Glomerular endothelial cell (primary cell): ENCODE data around the gene CHKB. TPM values are rescaled to one million over a fixed set of nuclear protein-coding genes. Genes with fewer than 3 reads are reported as not detected.

Experiments used
- DNase-seq: peaks from one replicate; pipeline ENCODE4 v3.0.0-alpha.2; 2011; ENCODE audit warnings: low read depth, low spot score; ENCODE audit errors: extremely low read depth
- total RNA-seq: library from RNA; depleted of rRNA; stranded (reverse); fragments of >200 nt; gene quantifications from 2 replicates; pipeline ENCODE4 v1.2.3, GENCODE V29; 2015

Gene CHKB
- total RNA-seq, 1 donor from 2014 or later, result 60.4 TPM

DNA sequence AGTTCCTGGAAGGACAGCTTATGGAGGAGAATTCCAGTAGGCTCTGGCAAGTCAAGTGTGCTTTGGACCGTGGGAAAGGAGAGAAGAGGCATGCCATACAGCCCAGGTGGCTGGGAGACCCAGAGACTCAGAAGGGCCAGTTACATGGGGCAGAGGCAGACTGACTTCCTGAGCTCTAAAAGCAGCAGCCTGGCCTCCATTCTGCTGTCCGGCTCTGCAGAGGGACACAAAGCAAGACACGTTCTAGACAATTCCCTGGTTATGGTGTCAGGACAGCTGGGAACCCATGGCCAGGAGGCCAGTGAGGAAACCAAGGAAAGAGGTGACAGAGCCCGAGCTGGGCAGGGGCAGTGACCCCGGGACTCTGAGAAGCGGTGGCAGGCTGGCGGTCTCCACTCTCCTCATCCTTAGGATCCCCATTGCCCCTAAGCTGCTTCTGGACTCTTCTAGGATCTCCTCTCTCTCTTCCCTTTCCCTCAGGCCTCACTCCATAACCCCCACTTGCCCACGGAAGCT lies 7.2 kb downstream of the CHKB start:
- no peak for DNase-seq

DNA sequence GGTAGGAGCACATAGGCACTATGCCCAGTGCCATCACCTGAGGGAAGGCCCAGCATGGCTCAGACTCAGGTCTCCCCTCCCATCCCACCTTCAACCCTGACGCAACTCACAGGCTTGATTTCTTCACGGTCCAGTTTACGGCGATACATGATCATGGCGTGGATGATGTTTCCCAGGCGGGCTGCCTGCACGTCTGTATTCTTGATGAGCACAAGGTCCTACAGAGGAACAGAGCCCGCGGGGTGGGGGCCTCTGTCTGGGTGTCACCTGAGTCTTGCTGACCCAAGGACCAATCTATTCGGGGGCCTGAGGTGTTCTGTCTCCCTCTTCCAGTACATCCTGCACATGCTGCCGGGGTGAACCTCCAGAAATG lies 8.3 kb downstream of the CHKB start:
- no peak for DNase-seq

DNA sequence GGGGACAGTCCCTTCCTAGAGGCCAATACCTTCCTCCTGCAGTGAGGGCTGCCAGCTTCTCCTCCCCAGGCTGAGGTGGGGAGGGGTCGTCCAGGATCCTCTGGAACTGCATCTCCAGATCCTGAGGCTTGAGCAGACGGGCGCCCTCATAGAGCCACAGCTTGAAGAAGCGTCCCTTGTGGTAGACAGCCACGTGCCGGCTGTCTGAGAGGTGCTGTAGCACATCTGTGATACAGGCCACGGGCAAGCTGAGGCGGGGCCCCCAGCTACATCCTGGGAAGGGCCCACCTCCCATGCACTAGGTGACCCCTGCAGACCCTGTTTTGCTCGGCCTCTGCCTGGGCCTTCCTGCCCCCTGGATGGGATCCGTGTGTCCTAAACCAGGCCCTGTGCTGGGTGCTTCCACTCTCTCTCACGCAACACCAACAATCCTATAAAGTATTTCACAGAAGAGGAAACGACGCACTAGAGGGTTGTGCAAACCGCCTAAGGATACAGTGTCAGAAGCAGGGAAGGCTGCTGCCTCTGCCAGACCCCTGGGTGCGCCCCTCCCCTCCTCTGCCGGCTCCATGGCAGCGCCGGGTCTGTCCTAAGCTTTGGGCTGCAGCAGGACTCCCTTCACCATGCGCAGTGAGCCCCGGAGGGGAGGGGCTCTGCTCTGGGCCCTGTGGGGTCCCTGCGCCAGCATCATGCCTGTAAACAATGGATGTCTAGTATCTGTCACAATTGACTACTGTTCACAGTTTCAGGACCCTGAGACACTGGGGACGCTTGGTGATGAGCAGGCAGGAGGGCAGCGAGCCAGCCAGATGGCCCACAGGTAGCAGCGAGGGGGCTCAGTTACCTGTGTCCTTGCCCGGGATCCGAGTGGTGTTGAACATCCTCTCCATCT lies 8.9 kb downstream of the CHKB start:
- no peak for DNase-seq

DNA sequence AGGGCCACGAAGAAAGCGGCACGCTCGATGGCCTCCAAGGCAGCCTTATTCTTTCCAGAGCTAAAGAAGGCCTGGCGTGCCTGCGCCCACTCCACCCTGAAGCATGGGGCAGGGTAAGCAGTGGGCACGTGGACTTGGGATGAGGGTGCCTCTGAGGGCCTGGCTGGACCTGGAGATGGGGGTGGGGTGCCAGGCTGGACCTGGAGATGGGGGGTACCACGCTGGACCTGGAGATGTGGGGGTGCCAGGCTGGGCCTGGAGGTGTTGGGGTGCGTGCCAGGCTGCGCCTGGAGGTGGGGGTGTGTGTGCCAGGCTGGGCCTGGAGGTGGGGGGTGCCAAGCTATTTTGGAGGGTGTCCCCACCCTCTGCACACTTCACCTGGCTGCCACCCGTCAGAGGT lies 9.7 kb downstream of the CHKB start:
- no peak for DNase-seq

DNA sequence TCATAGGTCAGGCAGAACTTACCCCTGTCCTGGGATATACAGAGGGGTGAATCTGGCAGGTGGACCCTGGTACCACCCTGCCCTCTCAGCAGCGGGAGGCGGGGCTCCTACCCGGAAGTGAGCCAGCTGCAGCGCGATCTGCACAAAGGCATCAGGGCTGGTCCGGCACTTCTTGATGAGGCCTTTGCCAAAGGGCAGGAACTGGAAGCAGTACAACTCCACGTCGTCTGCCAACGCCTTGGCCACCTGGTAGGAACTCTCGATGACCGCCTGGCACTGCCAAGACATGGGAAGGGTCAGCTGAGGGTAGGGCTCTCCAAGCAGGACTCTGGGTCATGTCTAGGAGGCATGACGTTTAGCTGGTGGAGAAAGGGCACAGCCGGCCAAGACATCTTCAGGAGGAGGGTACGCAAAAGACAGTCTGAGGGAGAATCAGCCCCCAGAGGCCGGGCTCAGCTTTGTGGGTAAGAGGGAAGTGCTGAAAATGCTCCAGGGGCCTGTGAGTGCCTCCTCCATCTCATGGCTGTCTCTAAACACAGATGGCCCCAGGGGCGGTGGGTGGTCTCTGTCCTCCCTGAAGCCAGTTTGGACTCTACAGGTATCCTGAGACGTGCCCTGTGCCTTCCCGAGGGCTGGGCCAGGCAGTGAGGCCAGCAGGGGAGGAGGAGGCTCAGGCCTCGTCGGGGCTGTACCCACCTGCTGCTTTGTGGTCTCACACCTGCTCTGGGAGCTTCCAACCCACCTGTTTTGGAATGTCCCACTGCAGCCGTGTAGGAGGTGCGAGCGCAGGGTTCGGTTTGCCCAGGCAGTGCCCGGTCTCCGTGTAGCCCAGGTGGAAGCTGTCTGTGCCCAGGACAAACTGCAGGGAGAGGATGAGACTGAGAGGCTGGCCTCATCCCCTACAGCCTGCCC lies 11.1 kb downstream of the CHKB start:
- no peak for DNase-seq

DNA sequence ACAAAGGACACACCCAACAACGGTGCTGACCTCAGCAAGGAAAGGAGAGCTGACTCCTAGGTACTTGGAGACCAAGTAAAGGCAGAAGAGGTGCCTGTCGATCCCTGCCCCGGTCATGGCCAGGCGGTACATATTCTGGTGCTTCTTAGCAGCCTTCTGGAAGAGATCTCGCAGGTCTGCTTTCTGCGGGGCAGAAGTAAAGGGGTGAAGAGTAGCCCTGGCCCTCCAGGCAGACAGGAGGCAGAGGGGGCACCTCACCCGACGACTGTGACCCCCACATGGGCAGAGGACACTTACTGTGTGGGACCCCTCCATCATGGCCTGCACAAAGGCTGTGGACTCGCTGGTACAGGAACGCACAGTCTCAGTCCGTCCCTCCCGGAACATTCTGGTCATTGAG lies 11.8 kb downstream of the CHKB start:
- DNase-seq, result no peak

DNA sequence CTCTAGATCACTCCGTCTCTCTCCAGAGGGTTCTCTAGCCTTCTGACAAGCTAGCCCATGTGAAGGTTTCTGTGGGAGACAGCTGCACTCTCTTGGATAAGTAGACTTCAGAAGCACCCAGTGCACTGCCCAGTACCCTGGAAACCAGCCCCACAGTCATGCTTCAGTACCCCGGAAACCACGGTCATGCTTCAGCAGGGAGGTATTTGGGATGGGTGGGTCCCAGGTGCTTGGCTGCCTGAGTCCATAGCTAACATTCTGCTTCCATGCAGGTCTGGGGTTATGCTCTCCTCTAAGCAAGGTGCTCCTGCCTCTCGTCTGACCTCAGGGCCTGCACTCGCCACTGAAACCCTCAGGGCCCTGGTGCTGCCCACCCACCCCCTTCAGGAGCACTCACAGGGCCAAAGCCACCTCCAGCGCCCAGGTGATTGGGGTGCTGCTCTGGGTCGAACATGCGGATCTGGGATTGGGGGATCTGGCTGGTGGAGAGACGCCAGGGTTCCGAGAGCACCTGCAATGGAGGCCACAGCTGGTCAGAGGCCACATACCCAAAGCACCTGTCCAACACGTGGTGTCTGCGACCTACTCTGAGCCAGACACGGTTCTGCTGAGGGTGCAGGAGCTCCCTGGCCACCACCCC lies 12.6 kb downstream of the CHKB start:
- DNase-seq, result no peak

DNA sequence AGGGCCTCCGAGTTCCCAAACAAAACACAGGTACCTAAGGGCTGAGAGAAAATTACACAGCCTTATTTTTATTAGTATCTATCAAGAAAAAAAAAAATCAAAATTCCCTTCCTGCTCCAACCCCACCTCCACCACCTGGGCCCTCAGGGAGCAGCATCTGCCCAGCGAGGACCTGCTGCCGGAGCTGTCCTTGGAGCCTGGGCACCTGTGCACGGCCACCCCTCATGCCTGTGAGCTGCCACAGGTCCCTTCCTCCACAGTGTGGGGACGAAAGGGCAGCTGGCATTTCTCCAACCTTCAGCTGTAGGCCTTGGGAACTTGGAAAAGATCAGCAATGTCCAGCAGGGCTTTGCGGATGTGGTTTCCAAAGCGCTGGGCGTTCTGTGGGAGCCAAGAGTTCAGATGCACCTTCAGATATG lies 13.6 kb downstream of the CHKB start:
- DNase-seq, result no peak

DNA sequence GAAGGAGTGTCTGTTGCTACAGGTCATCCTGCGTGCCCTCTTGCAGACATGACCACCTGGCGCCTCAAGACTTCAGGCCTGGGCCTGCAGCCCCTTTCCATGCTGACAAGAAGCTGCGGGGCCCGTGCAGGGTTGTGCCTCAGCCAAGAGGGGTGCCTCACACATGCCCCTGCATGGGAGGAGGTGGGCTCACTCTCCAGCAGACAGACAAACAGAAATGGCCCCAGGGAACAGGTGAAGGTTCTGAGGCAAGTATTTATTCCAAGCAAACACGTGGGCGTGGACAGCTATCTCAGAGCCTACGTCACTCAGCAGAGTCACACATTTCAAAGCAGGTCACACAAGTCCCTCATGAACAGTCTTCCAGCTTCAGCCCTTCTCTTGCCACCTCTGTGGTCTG lies 14.0 kb downstream of the CHKB start:
- DNase-seq, result no peak

DNA sequence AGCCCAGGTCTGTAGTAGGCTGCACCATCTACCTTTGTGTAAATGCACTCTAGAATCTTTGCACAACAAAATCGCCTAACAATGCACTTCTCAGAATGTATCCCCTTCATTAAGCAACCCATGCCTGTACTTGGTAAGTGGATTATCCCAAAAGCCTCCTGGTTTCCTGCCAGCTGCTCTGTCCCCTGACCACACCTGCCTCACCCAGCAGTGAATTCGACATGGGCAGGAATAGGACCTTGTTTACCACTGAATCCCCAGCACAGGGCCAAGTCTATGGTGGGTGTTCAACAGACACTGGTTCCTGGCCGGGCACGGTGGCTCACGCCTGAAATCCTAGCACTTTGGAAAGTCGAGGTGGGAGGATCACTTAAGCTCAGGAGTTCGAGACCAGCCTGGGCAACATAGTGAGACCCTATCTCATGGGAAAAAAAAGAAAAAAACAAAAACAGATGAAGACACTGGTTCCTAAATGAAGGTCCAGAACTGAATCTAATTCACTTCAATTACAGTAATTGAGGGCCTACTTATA lies 14.9 kb downstream of the CHKB start:
- no peak for DNase-seq

DNA sequence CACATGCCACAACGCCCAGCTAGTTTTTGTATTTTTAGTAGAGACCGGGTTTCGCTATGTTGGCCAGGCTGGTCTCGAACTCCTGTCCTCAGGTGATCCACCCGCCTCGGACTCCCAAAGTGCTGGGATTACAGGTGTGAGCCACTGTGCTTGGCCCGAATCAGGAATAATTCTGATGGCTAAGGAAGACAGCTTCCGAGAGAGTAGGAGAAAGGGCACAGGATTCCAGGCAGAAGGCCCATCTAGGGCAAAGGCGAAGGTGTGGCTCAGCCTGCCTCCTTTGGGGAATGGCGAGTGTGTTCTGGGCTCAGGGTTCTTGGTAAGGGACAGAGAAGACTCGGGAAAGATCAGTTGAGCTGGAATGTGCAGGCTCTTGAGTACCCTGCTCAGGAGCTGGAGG lies 18.4 kb downstream of the CHKB start:
- no peak for DNase-seq

DNA sequence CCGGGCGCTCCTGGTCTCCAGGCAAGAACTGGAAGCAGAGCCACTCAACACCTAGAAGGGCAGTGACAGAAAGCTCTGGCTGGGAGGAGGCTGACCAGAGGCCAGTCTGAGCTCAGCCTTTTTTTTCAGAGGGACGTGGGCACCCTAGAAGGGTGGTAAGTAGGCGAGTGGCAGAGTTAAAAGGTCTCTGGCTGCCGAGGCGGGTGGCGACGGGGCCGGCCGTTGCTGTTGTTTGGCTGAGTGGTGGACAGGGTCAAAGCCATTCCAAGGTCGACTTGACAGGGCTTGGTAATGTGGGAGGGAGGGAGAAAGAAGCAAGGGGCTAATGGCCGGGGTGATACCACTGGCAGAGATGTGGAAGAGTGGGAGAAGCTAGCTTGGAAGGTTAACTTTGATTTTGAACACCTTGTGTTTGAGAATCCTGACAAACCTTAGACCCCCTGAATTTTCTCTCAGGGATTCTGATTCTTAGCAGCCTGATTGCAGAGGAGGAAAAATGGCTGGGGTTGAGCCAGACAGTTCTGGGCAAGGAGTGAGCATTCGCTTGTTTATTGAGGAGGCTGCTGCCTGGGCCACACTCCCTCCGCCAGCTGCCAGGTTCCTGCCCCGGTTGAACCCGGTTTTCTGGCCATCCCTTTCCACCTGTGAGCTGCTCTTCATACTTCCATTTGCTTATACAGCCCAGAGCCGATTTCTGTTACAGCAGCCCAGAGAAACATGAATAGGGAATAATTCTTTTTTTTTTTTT lies 19.1 kb downstream of the CHKB start:
- no peak for DNase-seq

DNA sequence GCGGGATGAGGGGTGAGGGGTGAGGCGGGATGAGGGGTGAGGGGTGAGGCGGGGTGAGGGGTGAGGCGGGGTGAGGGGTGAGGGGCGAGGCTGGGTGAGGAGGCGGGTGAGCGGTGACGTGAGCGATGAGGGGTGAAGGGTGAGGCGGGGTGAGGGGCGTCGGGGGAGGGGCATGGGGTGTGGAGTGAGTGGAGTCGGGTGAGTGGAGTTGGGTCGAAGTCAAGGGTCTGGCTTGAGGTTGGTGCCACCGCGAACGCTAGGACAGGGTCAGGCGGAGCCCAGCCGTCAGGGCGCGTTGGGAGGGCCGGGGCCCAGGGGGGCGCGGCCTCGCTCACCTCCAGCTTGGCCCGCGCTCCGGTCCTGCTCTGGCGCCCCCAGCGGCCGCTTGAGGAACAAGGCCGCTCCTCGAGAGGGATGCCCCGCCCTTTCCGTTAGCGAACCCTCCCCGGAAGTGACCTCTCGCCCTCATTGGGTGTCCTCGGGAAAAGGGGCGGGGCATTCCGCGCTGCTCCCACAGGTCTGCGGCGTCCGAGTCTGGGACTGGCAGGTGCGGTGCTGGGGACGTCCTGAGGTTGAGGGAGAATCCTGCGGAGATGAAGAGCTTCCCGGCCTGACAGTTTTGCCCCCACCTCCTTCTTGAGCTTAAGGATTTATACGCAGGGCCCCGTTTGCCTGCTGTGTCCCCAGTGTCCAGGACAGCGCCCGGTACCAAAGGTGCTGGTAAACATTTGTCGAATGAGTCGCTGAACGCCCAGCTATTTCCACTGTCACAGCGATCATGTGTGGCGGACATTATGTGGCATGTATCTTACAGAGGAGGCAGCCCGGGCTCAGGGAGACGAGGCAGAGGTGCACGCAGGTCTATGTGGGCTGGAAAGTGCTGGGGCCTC lies 19.9 kb downstream of the CHKB start, which contains the start of gene SYCE3:
SYCE3 (minus strand) TSS at position 397 of the 890 bp plus-strand sequence. CDS start 6,514 bp downstream, outside the sequence.
- no peak for DNase-seq

DNA sequence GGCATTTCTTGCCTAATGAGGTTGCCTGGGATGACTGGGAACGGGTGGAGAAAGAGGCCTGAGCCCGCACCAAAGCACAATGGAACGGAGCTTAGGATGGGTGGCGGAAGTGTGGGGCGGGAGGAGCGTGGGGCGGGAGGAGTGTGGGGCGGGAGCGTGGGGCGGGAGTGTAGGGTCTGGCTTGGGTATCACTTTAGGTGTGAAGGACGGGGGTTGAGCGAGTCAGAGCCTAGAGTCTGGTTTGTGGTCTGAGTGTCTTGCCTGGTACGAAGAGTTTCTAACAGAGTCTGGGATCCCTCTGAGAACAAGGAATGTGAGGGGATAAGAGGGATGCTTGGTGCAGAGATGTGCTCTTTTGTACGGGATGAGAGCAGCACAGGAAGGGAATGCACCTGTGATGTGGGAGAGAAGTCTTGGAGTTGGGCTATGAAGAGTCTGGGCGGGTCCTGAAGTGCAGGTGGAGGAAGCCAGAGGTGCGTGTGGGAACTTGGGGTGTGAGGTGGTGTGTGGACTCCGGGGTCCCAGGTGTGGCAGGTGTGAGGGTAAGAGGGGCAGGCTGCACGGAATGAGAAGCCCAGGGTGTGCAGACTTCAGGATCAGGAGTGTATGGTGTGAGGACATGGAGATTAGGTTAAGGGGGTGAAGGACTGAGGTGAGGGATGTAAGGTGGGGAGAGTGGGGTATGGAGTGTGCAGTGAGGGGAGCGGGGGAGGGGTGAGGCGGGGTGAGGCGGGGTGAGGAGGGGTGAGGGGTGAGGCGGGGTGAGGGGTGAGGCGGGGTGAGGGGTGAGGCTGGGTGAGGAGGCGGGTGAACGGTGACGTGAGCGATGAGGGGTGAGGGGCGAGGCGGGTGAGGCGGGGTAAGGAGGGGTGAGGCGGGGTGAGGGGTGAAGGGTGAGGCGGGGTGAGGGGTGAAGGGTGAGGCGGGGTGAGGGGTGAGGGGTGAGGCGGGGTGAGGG lies 21.0 kb downstream of the CHKB start:
- DNase-seq, result no peak

DNA sequence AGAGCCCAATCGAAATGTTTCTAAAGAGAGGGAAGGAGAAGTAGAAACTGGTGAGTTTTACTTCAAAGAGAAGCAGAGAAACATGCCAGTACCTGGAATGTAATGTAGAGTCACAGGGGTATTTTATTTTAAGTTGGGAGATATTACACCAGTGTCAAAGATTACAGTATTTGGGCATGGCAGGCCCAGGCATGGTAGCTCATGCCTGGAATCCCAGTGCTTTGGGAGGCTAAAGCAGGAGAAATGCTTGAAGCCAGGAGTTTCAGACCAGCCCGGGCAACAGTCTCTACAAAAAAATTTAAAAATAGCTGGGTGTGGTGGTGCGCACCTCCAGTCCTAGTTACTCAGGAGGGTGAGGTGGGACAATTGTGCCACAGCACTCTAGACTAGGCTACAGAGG lies 22.6 kb downstream of the CHKB start:
- DNase-seq, result no peak

DNA sequence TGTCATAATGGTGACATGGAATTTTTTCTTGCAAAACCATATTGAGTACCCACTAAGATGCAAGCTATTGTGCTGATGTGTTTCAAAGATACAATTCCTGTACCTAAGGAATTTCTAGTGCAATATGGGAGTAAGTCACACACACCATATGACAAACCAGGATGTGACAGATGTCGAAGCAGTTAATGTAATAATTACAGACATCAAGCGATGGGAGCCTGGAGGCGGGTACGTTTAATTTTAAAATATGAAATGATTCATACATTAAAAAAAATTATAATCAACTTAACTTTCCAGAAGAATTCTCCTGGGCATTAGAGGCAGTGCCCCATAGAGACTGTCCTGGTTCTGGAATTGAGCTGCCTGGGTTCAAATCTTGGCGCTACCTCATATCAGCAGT lies 25.9 kb downstream of the CHKB start:
- no peak for DNase-seq

DNA sequence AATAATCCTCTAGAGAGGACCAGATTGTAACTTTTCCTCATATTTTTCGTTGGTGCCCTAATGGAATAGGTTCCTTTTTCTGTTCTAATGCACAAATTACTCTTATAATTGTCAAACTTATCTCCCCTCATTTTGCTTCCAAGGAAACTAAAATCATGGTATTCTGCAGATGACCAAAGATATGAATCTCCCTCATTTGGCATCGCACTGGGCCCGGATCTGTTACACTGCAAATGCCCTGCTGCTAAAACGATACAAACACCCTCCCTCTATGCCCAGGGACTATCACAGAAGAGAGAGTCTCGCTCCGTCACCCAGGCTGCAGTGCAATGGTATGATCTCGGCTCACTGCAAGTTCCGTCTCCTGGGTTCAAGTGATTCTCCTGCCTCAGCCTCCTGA lies 29.3 kb downstream of the CHKB start:
- DNase-seq, result no peak
